OCI-LY3 (cell line): ENCODE results near the gene PZP.

Experiments
- H2AFZ ChIP-seq: fragments of 200-600, 300-600 bp; shearing (Covaris generic); 2 replicates; pipeline ENCODE4 v1.6.0; 2014; ENCODE audit warnings: antibody characterized with exemption, low read depth, low read length
- H3K27ac ChIP-seq: fragments of 200-600, 300-600 bp; sonication (generic); 2 replicates; pipeline ENCODE4 v1.5.1; 2014; ENCODE audit warnings: mild to moderate bottlenecking, low read length, moderate library complexity, mixed read lengths
- H3K27me3 ChIP-seq: fragments of 200-600, 300-600 bp; sonication (generic); 2 replicates; pipeline ENCODE4 v1.6.1; 2014; ENCODE audit warnings: low read depth, low read length, mixed read lengths
- H3K36me3 ChIP-seq: fragments of 200-600, 300-600 bp; sonication (generic); replicated peaks from 2 replicates; pipeline ENCODE3; 2014; ENCODE audit warnings: low read depth, low read length, mixed read lengths
- H3K4me1 ChIP-seq: fragments of 300-600, 200-600 bp; sonication (generic); 2 replicates; pipeline ENCODE4 v1.6.1; 2014; ENCODE audit warnings: low read length, mixed read lengths
- H3K4me2 ChIP-seq: fragments of 200-600, 300-600 bp; sonication (generic); 2 replicates; pipeline ENCODE4 v1.6.1; 2014; ENCODE audit warnings: low read length, mixed read lengths
- H3K4me3 ChIP-seq: fragments of 300-600, 200-600 bp; sonication (generic); 2 replicates; pipeline ENCODE4 v1.5.1; 2014; ENCODE audit warnings: antibody characterized with exemption, mild to moderate bottlenecking, low read length, moderate library complexity
- H3K79me2 ChIP-seq: fragments of 300-600, 200-600 bp; shearing (Covaris generic); 2 replicates; pipeline ENCODE4 v1.6.1; 2014; ENCODE audit warnings: mild to moderate bottlenecking, low read length, mixed read lengths
- H3K9ac ChIP-seq: fragments of 300-600, 200-600 bp; shearing (Covaris generic); 2 replicates; pipeline ENCODE4 v1.6.0; 2014; ENCODE audit warnings: mild to moderate bottlenecking, low read length, moderate library complexity
- H3K9me3 ChIP-seq: fragments of 200-600, 300-600 bp; shearing (Covaris generic); 2 replicates; pipeline ENCODE4 v1.6.1; 2014; ENCODE audit warnings: low read length, mixed read lengths; ENCODE audit not compliant: insufficient read depth
- H4K20me1 ChIP-seq: fragments of 200-600, 300-600 bp; sonication (generic); 2 replicates; pipeline ENCODE4 v1.6.1; 2016; ENCODE audit warnings: low read length, mixed read lengths; ENCODE audit not compliant: insufficient read depth
- EZH2phosphoT487 ChIP-seq: fragments of 200-600 bp; shearing (Covaris generic); IDR thresholded peaks from 2 replicates; pipeline ENCODE4 v1.6.1; 2018; ENCODE audit warnings: antibody characterized with exemption, mixed run types, low read depth
- TF ChIP-seq, protein P1 (sequence below): fragments of 200-600, 300-600 bp; sonication (generic); IDR thresholded peaks from 2 replicates; pipeline ENCODE4 v1.5.1; 2014; ENCODE audit warnings: antibody characterized with exemption, low read length, low read depth

PZP gene

DNA sequence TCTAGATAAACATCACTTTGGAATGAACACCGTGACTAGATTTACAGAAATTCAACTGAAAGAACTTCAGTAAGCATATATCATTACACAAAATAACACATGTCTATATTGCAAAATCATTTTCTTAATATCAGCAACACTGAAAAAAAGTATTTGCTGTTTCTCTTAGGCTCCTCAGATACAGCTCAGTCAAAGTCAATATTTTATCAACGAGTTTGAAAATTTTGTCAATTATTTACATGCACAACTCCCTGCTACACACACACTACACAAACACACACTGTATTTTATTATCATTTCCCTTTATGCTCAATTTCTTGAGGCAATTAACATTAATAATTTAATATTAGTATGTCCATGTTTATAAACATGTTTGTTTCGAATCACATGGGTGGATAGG, 3.8 kb downstream of the PZP start:
- H3K9me3 ChIP-seq, result no peaks in the 10 kb centered on the region
- peaks cover 6% of the 10 kb centered on the region; the same call in 1 of the 2 replicates for H3K4me1 ChIP-seq
- no peaks in the 10 kb centered on the region for H3K36me3 ChIP-seq
- no peak overlapping the region for H3K4me2 ChIP-seq
- TF ChIP-seq, protein P1, sequence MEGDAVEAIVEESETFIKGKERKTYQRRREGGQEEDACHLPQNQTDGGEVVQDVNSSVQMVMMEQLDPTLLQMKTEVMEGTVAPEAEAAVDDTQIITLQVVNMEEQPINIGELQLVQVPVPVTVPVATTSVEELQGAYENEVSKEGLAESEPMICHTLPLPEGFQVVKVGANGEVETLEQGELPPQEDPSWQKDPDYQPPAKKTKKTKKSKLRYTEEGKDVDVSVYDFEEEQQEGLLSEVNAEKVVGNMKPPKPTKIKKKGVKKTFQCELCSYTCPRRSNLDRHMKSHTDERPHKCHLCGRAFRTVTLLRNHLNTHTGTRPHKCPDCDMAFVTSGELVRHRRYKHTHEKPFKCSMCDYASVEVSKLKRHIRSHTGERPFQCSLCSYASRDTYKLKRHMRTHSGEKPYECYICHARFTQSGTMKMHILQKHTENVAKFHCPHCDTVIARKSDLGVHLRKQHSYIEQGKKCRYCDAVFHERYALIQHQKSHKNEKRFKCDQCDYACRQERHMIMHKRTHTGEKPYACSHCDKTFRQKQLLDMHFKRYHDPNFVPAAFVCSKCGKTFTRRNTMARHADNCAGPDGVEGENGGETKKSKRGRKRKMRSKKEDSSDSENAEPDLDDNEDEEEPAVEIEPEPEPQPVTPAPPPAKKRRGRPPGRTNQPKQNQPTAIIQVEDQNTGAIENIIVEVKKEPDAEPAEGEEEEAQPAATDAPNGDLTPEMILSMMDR, result no peak
- no peak for TF ChIP-seq EZH2phosphoT487
- H3K4me3 ChIP-seq, result no peak overlapping the region
- H3K27ac ChIP-seq, result no peak overlapping the region
- no peaks in the 10 kb centered on the region for H4K20me1 ChIP-seq
- H3K79me2 ChIP-seq, result no peaks in the 10 kb centered on the region
- H2AFZ ChIP-seq, result no peak overlapping the region
- no peaks in the 10 kb centered on the region for H3K27me3 ChIP-seq
- no peak overlapping the region for H3K9ac ChIP-seq

DNA sequence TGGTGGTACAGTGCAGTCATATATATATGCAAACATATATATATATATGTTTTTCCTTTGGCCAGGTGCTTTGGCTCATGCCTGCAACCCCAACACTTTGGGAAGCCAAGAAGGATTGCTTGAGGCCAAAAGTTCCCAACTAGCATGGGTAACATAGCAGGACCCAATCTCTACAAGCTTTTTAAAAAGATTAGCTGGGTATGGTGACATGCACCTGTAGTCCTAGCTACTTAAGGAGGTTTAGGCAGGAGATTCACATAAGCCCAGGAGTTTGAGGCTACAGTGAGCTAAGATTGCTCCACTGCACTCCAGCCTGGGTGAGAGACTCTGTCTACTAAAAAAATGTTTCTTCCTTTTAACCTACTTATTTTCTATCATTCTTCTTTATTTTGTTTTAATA, 10.2 kb downstream of the PZP start:
- H3K27ac ChIP-seq, result no peak overlapping the region
- no peak for TF ChIP-seq EZH2phosphoT487
- TF ChIP-seq, protein P1, result no peak
- H3K79me2 ChIP-seq, result no peaks in the 10 kb centered on the region
- H2AFZ ChIP-seq, result no peak overlapping the region
- H3K27me3 ChIP-seq, result no peaks in the 10 kb centered on the region; the same call in 1 of the 2 replicates
- H3K9me3 ChIP-seq, result no peaks in the 10 kb centered on the region
- no peak overlapping the region for H3K4me3 ChIP-seq
- no peak overlapping the region for H3K9ac ChIP-seq
- H3K36me3 ChIP-seq, result no peaks in the 10 kb centered on the region
- peaks cover 6% of the 10 kb centered on the region; the same call in 1 of the 2 replicates for H3K4me1 ChIP-seq
- H3K4me2 ChIP-seq, result no peak overlapping the region
- no peaks in the 10 kb centered on the region for H4K20me1 ChIP-seq

DNA sequence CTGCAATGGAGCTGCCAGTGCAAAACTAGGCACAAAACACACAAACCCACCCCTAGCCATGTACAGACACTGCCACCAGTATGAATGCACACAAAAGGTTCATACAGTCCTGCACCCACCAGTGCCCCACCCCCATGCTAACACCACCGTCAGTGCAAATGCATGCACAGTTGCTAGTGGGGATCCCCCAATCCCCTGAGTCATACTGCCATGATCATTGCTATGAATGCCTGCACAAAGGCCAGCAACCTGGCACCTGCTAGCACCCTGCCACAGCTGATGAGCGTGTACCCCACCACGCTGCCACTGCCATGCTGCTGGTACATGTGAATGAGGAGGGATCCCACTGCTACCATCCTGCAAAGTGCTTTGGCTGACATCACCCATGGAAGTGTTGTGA, 23.9 kb downstream of the PZP start:
- TF ChIP-seq, protein P1, result no peak
- TF ChIP-seq EZH2phosphoT487, result no peak
- Histone ChIP-seq H3K9ac (no peak overlapping the region), H3K27me3 (0 out of 2 replicates have a peak, but pooled peaks cover 3% of the 10 kb centered on the region), H3K27ac (no peak overlapping the region), H3K4me2 (peak overlapping the region; percentile 64), H3K9me3 (no peaks in the 10 kb centered on the region), H2AFZ (no peak overlapping the region), H4K20me1 (no peaks in the 10 kb centered on the region), H3K4me1 (peaks cover 10% of the 10 kb centered on the region), H3K4me3 (peak overlapping the region; percentile 22; the same call in 1 of the 2 replicates), H3K79me2 (no peaks in the 10 kb centered on the region), H3K36me3 (no peaks in the 10 kb centered on the region)

DNA sequence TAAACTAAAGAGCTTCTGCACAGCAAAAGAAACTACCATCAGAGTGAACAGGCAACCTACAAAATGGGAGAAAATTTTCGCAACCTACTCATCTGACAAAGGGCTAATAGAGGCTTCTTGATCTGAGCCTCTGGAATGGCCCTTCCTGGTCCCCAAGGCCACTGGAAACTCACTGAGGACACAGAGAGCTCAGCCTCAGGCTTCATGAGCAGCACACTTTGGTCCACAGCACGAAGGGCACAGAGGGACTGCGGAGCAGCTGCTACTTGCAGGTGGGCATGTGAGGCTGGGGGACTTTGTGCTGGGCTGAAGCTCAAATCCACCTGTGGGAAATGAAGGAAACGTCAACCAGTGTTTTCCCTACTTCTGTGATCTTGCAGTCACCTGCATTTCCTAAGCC, 27.4 kb downstream of the PZP start:
- H3K4me1 ChIP-seq, result peaks cover 10% of the 10 kb centered on the region
- no peak overlapping the region for H3K27ac ChIP-seq
- H3K4me2 ChIP-seq, result no peak overlapping the region
- 0 out of 2 replicates have a peak, but pooled peaks cover 3% of the 10 kb centered on the region for H3K27me3 ChIP-seq
- no peaks in the 10 kb centered on the region for H3K36me3 ChIP-seq
- H3K4me3 ChIP-seq, result no peak overlapping the region
- H2AFZ ChIP-seq, result no peak overlapping the region
- H4K20me1 ChIP-seq, result no peaks in the 10 kb centered on the region
- no peaks in the 10 kb centered on the region for H3K79me2 ChIP-seq
- H3K9ac ChIP-seq, result no peak overlapping the region
- H3K9me3 ChIP-seq, result no peaks in the 10 kb centered on the region
- TF ChIP-seq EZH2phosphoT487, result no peak
- TF ChIP-seq, protein P1, result no peak
